Testis (tissue), 2 donors: ENCODE data around the gene TEDDM1.

ENCODE experiments used
- CTCF ChIP-seq, 3 experiments: fragments of 450-650 bp in 2 of 3; fragments of 200-600 bp in 1 of 3; sonication (generic) in 1 of 3; IDR thresholded peaks; one replicate each; pipeline ENCODE4 v1.5.1; 2016 to 2019; ENCODE audit warnings: antibody characterized with exemption in 3 of 3, mild to moderate bottlenecking in 2 of 3, moderate library complexity in 1 of 3
- POLR2A ChIP-seq: fragments of 450-650 bp; IDR thresholded peaks from one replicate; pipeline ENCODE4 v1.6.1; 2017; ENCODE audit warnings: antibody characterized with exemption, mild to moderate bottlenecking, moderate library complexity

GRCh38 chr1:182431278-182431677, 30.8 kb upstream of the TEDDM1 start:
- TF ChIP-seq CTCF (IDR thresholded peaks at IDR 0.05), result no peak
- TF ChIP-seq POLR2A, result no peak
